Cerebellar nuclear complex (tissue), 1 donor: ENCODE results near the gene WDR33.
"Not testable (repeated sequence)": the region's sequence is repeated elsewhere in the genome, so short reads cannot be mapped to it uniquely, and the experiment has no call there.

ENCODE experiments used
- DNase-seq, 2 experiments: peaks; one replicate each; lab custom pipeline; 2025; lab: John Stamatoyannopoulos, UW

The WDR33 gene

DNA sequence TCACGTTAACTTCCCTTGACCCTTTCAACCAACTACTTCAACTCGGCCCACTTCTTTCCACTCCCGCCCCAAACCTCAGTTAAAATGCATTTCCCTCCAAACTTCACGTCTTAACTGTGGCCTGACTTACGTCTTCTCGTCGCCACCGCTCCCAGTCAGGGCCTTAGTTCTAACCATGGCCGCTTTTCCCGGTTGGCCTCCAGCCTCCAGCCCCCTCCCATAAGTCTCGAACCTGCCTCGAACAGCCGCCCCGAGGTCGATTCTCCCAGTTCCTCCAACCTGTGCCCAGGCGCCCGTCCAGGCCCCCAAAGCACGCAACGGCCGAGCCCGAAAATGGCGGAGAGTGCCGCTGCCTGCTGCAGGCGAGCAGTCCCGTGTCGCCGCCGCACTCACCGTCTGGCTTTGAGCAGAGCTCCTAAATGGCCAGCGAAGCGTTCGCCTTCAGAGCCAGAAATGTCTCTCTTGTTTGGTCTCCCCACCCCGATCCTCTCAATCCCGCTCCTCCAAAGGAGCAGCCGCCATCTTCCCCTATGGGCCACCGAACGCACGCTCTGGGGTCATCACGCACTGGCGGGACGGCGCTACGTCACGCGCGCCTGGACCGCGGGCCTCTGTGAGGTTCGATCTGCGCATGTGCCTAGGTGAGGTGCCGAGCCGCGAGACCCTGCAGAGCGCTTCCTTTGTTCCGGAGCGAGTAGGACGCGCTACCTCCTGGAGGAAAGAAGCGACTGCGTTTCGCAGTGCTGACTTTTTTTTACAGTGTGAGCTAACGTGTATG is at the start of gene WDR33:
TSS of gene WDR33 (minus strand) at position 553 of the 778 bp plus-strand sequence. CDS start 40,190 bp downstream, outside the sequence.
- peak in 1 of 2 experiments; percentile 70 for DNase-seq

DNA sequence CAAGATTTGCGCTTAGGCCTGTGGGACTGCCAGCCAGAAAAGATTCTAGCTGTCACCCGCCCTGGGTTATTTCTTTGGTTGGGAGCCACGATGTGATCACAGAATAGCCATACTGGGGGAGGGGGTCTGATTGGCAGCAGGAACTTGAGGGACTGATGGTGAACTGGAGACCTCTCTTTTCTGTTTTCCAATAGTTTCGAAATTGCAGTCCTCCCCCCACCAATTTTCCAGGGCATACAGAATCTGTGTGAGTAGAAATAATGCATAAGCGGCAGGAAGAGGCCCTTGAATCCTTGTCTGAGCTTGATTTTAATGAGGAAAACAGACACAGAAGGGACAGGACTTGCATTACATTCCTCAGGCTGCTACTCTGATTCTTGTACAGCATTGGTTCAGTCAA is 49.2 kb upstream of the WDR33 start:
- DNase-seq: no peak

DNA sequence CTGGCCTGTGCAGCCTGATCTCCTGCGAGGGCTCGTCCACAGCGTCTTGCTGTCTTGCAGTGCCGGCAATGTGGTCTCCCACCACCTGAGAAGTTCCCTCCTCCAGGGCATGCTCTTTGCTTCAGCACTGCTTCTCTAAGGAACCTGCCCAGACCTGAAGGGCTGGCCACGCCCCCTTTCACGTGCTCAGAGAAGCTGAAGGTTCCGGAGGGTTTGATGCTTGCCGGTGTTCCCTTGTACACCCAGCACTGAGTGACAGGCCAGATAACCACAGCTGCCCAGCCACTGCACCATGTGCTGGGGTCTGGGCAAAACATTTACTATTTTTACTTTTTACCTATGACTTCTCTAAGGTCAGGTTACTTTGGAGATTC is 48.7 kb upstream of the WDR33 start:
- DNase-seq: no peak

DNA sequence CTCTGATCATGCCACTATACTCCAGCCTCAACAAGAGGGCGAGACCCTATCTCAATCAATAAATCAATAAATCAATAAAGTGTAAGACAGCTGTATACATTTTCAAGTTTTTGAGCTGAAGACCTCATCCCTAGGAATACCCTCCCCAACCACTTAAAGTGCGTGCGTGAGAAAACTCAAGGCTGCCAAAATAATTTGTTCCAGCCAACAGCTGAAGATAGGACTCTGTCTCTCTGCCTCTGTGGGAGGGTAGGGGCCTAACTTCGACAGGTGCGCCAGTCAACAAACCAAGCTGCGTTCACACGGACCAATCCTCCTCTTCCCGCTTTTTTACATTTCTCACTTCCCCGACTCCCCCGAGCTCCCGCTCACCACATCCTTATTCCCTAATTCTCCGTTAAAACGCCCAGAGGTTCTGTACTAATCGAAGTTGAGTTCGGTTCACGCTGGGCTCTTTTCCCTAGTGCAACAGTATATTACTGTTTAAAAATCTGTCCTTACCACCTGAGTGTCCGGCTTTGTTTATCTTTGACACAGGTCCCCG is 46.4 kb upstream of the WDR33 start:
- no peak for DNase-seq

DNA sequence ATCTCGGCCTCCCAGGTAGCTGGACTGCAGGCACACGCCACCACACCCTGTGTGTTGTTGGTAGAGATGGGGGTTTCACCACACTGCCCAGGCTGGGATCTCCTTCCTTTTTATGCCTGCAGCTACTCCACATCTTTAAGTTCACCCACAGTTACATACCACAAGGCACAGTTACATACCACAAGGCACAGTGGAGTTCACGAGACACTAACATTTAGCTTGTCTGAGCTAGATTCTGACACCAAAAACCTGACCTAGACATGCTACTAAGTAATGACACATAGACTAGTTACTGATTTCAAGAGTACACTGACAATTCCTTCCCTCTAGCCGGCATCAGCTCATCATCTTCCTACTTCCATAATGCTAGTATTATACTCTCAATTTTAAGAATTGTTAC is 42.7 kb upstream of the WDR33 start:
- DNase-seq: no peak

DNA sequence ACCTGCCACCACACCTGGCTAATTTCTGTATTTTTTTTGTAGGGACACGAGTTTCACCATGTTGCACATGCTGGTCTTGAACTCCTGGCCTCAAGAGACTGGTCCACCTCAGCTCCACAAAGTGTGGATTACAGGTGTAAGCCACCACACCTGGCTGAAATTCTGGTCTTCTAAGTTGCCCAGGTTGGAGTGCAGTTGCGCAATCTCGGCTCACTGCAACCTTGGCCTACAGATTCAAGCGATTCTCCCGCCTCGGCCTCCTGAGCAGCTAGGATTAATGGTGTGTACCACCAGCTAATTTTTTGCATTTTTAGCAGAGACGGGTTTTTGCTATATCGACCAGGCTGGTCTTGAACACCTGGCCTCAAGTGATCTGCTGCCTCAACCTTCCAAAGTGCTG is 41.4 kb upstream of the WDR33 start:
- DNase-seq: no peak

DNA sequence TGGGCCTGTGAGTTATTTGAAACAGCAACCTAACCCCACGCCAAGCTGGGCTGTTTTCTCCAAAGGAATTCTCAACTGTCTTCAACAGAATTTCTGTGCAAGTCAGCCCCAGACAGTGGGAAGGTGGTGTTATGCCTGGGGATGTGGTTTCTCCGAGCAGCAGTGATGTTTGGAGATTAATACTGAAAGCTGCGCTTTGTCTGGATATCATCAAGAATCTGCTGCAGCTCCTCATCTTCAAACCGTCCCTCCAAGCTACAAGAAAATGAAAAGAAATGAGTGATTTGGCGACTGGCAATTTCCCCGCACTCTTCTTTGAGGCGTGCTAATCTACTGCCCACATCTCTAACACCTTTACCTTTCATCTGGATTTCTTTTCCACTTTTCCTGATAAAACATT is 37.0 kb upstream of the WDR33 start:
- no peak for DNase-seq

DNA sequence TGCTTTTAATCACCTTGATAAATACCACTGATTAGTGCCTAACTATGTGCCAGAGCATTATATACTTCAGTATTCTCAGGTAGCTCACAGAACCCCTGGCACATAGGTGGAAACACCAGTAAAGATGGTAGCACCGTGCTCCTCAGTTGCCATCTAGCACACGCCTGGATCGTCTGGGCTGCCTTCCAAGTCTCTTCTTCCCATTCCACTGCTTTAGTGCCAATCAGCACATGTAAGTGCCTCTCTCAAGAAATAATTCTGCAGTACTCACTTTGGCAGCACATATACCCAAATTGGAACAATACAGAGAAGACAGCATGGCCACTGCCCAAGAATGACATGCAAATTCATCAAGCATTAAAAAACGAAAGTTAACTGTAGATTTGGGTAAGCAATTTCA is 34.0 kb upstream of the WDR33 start:
- DNase-seq: no peak

DNA sequence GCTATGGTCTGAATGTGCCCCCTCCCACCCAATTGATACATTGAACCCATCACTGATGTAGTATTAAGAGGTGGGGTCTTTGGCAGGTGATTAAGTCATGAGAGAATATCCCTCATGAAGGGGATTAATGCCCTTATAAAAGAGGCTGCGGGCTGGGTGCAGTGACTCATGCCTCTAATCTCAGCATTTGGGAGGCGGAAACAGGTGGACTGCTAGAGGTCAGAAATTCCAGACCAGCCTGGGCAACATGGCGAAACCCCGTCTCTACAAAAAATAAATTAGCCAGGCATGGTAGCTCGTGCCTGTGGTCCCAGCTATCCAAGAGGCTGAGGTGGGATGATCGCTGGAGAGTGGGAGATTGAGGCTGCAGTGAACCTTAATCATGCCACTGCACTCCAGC is 32.7 kb upstream of the WDR33 start:
- no peak for DNase-seq

DNA sequence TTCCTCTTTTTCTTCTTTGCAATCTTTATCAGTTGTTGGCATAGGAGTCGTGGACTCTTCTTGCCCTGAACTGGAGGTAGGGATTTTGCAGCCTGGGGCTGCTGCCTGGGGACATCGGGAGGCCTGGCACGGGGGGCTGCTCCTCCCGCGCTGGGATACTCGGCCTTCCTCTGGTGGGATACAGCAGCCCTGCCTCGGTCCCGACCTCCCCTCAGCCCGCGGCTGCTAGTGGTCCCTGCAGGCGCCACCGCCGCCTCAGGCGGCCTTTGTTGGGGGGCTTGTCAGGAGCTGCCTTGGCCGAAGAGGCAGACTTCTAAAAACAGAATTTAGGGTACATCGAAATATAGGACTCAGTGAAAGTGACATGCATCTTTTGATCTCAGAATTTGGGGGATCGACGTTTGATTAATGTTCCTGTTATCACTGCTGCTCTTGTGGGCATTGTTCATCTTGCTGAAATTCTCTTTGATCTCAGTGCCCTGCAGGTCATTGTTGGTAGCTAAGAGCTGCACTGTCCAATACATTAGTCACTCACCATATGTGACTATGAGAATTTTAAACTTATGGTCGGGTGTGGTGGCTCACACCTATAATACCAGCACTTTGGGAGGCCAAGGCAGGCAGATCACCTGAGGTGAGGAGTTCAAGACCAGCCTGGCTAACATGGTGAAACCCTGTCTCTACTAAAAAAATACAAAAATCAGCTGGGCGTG is 30.7 kb upstream of the WDR33 start:
- DNase-seq: no peak

DNA sequence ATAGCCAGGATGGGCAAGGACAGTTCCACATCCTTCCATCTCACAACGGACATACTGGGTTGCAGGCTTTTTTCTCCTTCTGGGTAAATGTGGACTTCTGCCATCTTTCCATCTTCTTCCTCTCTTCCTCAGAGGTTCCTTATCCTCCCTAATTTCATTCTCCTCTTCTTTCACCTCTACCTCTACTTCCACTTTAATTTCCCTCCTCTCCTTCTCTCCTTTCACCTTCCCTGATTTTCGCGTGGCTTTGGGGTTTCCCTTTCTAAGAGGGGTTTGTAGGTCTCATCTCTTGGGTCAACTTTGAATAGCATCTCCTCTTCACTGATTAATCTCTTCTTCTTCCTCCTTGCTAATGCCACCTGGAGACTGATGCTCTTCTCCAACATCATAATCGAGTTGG is 29.9 kb upstream of the WDR33 start:
- DNase-seq: no peak

DNA sequence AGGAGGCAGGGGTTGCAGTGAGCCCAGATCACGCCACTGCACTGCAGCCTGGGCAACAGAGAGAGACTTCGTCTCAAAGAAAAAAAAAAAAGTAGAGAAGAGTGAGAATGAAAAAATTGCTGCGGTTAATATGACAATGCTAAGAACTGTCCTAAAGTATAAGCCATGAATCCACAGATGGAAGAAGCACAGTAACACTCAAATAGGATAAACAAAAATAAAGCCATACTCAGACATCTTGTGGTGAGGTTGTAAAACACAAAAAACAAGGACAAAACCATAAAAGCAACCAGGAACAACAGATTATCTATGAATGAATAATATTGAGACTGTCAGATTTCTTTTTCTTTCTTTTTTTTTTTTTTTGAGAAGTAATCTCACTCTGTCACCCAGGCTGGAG is 24.0 kb upstream of the WDR33 start:
- DNase-seq: no peak

DNA sequence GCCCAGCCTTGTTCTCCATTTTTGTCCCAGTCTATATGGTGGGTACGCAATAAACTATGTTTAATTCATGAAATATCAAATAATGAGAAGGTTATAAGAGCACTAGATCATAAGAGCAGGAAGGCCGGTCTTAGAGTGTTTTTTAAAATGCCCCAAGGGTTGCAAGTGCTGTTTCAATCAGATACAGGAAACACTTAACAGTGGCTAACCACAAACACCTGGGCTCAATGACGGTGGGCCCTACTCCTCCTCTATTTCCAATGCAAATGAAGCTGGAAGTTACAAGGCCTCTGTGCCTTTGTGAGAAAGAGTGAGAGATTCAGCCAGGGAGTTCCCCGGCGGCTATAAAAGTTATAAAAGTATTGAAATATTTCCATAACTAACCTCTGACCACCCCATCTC is 18.9 kb upstream of the WDR33 start:
- DNase-seq: no peak

DNA sequence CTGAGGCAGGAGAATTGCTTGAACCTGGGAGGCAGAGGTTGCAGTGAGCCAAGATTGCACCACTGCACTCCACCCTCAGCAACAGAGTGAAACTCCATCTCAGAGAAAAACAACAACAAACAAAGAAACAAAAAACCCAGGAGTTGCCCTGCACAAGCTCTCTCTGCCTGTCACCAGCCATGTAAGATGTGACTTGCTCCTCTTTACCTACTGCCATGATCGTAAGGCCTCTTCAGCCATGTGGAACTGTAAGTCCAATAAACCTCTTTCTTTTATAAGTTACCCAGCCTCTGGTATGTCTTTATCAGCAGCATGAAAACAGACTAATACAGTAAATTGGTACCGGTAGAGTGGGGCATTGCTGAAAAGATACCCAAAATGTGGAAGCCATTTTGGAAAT is 15.7 kb upstream of the WDR33 start:
- not testable (repeated sequence) for DNase-seq

DNA sequence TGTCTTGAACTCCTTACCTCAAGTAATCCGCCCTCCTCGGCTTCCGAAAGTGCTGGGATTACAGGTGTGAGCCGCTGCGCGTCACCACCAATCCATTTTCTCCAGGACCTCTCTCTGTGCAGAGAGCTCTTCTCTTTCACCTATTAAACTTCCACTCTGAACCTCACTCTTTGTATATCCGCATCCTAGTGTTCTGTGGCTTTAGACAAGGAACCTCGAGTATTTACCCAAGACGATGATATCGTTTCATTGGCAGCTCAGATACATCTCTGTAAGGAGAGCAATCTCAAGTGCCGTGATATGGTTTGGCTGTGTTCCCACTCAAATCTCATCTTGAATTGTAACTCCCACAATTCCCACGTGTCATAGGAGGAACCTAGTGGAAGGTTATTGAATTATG is 15.1 kb upstream of the WDR33 start:
- DNase-seq: no peak

DNA sequence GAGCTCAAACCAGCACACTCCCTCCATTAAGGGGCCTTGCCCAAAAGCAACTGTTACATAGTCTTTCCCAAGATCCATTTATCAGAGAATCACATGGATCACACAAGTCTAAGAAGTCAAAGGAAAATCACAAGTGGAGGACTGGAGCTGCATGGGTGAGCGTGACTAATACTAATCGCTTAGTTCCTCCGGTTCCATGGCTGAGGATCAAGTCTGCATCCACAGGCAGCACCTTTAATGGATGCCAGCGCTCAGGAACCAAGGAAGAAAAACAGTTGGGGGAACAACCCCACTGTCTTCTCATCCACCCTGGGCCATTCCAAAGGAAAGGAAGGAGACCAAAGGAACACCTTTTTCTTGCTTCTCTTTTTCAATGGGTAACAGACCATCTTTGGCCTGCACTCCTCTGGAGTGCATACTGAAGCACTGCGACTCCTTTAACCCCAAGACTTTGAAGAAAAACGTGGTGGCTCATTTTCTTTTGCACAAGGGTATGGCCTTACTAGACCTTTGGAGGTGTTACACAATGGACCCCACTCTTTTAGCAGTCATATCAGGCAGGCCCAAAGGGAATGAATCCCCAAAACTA is 9.2 kb upstream of the WDR33 start:
- DNase-seq: no peak

DNA sequence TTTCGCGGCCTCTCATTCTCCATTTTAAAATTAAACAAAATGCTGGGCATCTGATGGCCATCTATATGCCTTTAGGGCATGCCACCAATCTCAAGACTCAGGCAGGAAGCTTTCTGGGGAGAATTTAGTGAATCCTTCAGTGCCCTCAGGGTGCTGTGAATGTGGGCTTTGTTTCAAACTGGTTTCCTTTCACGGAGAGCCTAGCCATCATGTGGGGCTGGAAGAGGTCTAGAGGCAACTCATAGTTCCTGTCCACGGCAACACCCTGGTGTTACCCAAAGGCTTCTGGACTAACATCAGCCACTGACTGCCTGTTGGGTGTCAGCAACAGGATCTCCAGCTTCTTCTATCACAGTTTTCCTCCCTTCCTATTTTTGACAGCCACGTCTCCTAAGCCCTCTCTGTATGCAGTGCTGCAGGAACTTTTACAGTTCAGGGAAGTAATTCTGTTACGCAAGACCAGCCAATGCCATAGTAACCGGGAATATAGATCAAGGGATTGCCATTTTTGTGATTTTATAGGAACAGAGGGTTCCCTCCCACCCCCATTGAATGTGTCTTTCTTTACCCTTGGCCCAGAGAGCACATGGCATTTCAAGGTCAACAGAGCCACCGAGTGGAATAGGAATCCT is 7.9 kb upstream of the WDR33 start:
- DNase-seq: no peak

DNA sequence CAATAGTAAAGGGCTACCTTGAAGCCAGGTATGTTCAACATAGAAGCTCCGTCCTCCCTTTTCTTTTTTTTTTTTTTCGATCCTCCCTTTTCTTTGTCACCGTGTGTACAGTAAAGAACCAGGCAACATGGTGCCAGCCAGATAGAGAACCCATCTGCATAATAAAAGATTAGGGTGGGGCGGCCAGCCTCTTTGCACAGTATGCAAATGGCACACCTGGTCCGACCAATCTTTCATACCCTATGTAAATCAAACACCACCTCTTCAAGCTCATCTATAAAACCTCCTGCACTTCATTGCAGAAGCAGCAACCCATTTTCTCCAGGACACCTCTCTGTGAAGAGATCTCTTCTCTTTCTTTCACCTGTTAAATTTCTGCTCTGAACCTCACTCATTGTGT is 7.3 kb upstream of the WDR33 start:
- no peak for DNase-seq

DNA sequence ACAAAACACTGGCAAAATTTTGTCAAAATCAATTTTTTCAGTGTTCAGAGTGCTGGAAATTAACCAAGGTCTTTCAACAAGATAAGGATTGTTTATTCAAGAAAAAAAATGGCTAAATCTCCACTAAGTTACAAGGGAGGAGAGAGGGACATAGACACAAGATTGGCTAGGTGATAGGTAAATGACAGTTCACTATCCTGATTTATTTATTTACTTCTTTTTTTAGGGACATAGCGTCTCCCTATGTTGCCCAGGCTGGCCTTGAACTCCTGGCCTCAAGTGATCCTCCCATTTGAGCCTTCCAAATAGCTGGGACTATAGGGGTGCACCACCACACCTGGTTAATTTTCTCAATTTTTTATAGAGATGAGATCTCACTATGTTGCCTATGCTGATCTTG is 3.7 kb upstream of the WDR33 start:
- no peak for DNase-seq

DNA sequence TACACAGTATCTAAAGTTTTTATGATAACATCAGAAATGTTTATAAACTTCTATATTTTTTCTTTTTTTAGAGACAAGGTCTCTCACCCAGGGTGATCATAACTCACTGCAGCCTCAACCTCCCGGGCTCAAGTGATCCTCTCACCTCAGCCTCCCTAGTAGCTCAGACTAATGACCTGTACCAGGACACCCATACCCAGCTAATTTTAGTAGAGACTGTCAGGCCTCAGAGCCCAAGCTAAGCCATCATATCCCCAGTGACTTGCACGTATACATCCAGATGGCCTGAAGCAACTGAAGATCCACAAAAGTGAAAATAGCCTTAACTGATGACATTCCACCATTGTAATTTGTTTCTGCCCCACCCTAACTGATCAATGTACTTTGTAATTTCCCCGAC is 1.5 kb upstream of the WDR33 start:
- not testable (repeated sequence) for DNase-seq

DNA sequence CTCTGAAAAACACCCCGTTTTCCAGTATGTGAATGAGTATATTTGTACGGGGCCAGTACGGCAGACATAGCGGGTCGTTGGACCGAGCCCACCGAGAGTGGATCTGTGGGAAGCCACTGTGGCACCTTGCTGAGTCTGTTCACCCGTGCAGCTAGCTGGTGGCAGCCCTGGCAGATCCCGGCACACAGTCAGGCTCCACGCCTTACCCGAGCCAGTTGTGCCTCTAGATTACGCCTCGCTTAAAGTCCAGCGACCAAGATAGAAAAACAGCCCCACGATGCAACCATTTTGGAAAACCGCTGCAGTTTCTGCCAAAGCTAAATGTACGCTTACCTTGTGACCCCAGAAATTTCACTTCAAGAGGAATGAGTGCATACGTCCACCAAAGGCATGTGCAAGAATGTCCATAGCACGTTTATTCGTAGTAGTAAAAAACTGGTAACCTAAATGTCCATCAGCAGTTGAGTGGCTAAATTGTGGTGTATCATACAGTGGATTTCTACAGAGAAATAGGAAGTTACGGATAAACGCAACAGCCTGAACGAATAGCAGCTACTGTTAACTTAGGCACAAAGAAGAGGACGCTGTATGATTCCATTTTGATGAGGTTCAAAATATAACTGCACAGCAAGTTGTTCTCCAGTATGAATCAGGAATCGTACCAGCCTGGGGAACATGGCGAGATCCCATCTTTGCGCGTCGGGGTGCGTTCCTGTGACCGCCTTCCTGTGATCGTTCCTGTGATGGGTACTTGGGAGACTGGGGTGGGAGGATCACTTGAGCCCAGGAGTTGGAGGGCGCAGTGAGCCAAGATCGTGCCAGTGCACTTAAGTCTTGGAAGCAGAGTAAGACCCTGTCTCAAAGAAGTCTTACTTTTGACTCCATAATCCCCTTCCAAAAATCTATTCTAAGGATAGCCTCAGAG is 688 bp upstream of the WDR33 start:
- peak in 1 of 2 experiments; percentile 26 for DNase-seq
